Glutamatergic neuron (in vitro differentiated cells): ENCODE data around the gene BANF1. TPM values are rescaled to one million over a fixed set of nuclear protein-coding genes. Genes with fewer than 3 reads are reported as not detected.

Experiments used
- DNase-seq: peaks from one replicate; pipeline ENCODE4 v3.0.0; 2022
- H3K27ac Mint-ChIP-seq: one replicate; pipeline ENCODE4 v1.8.0; 2020; ENCODE audit warnings: mild to moderate bottlenecking, mixed read lengths, inconsistent platforms; ENCODE audit not compliant: unreplicated experiment
- H3K27me3 Mint-ChIP-seq: one replicate; pipeline ENCODE4 v1.8.0; 2020; ENCODE audit warnings: mild to moderate bottlenecking, moderate library complexity, mixed read lengths, inconsistent platforms; ENCODE audit not compliant: unreplicated experiment
- H3K36me3 Mint-ChIP-seq: one replicate; pipeline ENCODE4 v1.8.0; 2020; ENCODE audit warnings: mild to moderate bottlenecking, mixed read lengths, inconsistent platforms; ENCODE audit not compliant: unreplicated experiment
- H3K4me1 Mint-ChIP-seq: one replicate; pipeline ENCODE4 v1.8.0; 2020; ENCODE audit warnings: mild to moderate bottlenecking, low read depth, mixed read lengths, inconsistent platforms; ENCODE audit not compliant: unreplicated experiment
- H3K4me3 Mint-ChIP-seq: one replicate; pipeline ENCODE4 v1.8.0; 2020; ENCODE audit warnings: mild to moderate bottlenecking, mixed read lengths, inconsistent platforms; ENCODE audit not compliant: unreplicated experiment
- H3K9me3 Mint-ChIP-seq: one replicate; pipeline ENCODE4 v1.8.0; 2020; ENCODE audit warnings: mild to moderate bottlenecking, moderate library complexity, mixed read lengths, inconsistent platforms; ENCODE audit not compliant: unreplicated experiment
- long read RNA-seq: library from polyadenylated mRNA; unstranded; transcript quantifications from one replicate; pipeline ENCODE4 v2.0.0, GENCODE V29; 2020; ENCODE audit not compliant: unreplicated experiment
- total RNA-seq: library from RNA; stranded (reverse); fragmentation: NEBNext Ultra II Directional; extraction: Animal tissue kit (Norgen Biotek cat#: 25700); gene quantifications from one replicate; pipeline ENCODE4 v1.2.1, GENCODE V29; 2021; ENCODE audit not compliant: unreplicated experiment
- TF ChIP-seq, protein P1 (sequence below): fragments of 200-600 bp; sonication (generic); IDR thresholded peaks from one replicate; pipeline ENCODE4 v1.5.0; 2021; ENCODE audit not compliant: partially characterized antibody, unreplicated experiment

Gene BANF1
- total RNA-seq: 135 TPM
- long read RNA-seq, transcript BANF1-201 (3 exons, 1,155 nt): major isoform, 30 of 43 reads
- long read RNA-seq, partial matches to known transcripts: 8 of 43 reads
- long read RNA-seq, other reads (novel, unspliced or antisense): 0 of 43 reads

DNA sequence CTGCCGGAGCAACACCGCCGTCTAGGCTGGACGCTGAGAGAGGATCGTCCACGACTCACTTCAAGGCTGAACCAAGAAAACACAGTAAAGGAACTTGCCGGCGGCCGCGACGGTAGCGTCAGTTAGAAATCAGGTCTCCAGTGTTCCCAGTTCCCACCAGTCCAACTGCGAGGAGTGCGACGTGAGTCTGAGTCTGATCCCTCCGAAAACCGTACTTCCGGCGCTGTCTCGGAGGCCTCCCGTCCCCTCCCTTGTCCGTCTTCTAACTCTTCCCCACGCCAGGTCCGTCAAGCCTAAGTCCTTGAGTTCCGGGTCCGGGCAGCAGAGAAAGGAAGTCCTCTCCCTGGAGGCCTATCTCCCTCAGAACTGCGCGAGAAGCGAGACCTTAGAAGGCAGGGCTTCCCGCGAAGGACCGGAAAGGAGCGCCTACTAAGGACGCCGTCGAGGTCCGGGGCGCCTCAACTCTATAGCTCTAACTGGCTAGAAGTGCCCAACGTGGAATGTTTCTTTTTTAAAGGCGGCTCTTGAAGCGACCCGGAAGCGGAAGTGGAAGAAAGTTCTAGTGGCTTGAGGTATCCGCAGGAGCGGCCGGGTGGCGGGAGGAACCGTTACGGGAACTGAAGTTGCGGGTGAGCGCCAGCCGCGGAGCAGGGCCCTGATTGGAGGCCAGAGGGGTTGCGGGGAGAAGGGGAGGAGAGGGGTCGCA, at the start of gene BANF1, which contains the start of gene EIF1AD:
Gene BANF1, plus strand, starts transcription at position 562 of the 706 bp plus-strand sequence. CDS start 748 bp downstream, outside the sequence.
Gene EIF1AD, minus strand, starts transcription at position 216 of the 706 bp plus-strand sequence. CDS start 1,768 bp downstream, outside the sequence.
- peak within 1 kb of the TSS; percentile 98 for H3K27ac Mint-ChIP-seq
- H3K4me1 Mint-ChIP-seq: peaks cover 11% of the 10 kb centered on the region
- TF ChIP-seq, protein P1, sequence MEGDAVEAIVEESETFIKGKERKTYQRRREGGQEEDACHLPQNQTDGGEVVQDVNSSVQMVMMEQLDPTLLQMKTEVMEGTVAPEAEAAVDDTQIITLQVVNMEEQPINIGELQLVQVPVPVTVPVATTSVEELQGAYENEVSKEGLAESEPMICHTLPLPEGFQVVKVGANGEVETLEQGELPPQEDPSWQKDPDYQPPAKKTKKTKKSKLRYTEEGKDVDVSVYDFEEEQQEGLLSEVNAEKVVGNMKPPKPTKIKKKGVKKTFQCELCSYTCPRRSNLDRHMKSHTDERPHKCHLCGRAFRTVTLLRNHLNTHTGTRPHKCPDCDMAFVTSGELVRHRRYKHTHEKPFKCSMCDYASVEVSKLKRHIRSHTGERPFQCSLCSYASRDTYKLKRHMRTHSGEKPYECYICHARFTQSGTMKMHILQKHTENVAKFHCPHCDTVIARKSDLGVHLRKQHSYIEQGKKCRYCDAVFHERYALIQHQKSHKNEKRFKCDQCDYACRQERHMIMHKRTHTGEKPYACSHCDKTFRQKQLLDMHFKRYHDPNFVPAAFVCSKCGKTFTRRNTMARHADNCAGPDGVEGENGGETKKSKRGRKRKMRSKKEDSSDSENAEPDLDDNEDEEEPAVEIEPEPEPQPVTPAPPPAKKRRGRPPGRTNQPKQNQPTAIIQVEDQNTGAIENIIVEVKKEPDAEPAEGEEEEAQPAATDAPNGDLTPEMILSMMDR: no peak
- H3K4me3 Mint-ChIP-seq: peak within 1 kb of the TSS; percentile 99
- peak; percentile 89 for DNase-seq
- H3K9me3 Mint-ChIP-seq: peaks cover 2% of the 10 kb centered on the region
- peaks cover 8% of the 10 kb centered on the region for H3K27me3 Mint-ChIP-seq
- no peaks in the 10 kb centered on the region for H3K36me3 Mint-ChIP-seq

DNA sequence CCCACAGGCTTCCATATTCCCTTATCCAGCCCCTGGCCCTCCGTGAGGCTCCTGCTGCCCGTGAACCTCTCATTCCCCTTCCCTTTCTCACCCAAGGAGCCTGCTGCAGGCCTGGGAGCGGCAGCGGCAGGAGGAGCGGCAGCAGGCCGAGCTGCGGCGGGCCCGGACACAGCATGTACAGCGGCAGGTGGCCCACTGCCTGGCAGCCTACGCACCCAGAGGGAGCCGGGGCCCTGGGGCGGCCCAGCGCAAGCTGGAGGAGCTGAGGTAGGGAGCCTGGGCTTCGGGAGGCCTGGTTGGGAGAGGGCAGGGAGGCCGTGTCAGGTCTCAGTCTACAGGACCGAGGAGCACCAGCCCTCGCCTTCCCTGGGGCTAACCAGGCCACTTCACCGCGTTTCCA, 48.8 kb upstream of the BANF1 start:
- no peak for DNase-seq
- H3K36me3 Mint-ChIP-seq: no peaks in the 10 kb centered on the region
- H3K4me3 Mint-ChIP-seq: no peak overlapping the region
- no peaks in the 10 kb centered on the region for H3K9me3 Mint-ChIP-seq
- TF ChIP-seq, protein P1: no peak
- peaks cover 5% of the 10 kb centered on the region for H3K27me3 Mint-ChIP-seq
- H3K4me1 Mint-ChIP-seq: no peaks in the 10 kb centered on the region
- H3K27ac Mint-ChIP-seq: no peak overlapping the region

DNA sequence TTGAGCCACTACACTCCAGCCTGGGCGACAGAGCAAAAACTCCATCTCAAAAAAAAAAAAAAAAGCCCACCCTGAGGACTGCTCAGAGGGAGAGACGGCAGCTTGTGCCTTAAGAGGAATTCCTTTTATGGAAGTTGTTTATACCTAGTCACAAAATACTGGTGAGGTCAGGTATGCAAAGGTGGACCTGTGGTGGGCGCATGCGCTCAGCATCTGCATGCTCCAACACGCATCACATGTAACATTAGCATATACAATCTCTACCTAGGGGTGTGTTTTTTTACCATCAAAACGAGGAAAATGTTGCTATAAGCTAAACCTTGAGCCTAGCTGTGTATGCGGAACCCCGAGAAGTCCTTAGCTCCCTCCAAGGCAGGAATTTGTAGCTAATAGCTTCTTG, 47.5 kb upstream of the BANF1 start:
- no peaks in the 10 kb centered on the region for H3K4me1 Mint-ChIP-seq

GRCh38 chr11:65958291-65958690, 44.0 kb upstream of the BANF1 start:
- TF ChIP-seq, protein P1: no peak
- no peak overlapping the region for H3K27ac Mint-ChIP-seq

More for the DNA sequence above, 47.5 kb upstream of the BANF1 start:
- H3K4me3 Mint-ChIP-seq: no peak overlapping the region
- H3K27ac Mint-ChIP-seq: peak overlapping the region; percentile 12
- H3K9me3 Mint-ChIP-seq: no peaks in the 10 kb centered on the region
- TF ChIP-seq, protein P1: no peak
- H3K27me3 Mint-ChIP-seq: peaks cover 5% of the 10 kb centered on the region
- DNase-seq: no peak
- H3K36me3 Mint-ChIP-seq: no peaks in the 10 kb centered on the region

More at GRCh38 chr11:65958291-65958690, 44.0 kb upstream of the BANF1 start:
- no peak for DNase-seq
- H3K4me3 Mint-ChIP-seq: no peak overlapping the region
- peaks cover 5% of the 10 kb centered on the region for H3K9me3 Mint-ChIP-seq
- H3K4me1 Mint-ChIP-seq: peaks cover 11% of the 10 kb centered on the region
- peaks cover 7% of the 10 kb centered on the region for H3K27me3 Mint-ChIP-seq
- no peaks in the 10 kb centered on the region for H3K36me3 Mint-ChIP-seq
